Stimulated activated CD8-positive, alpha-beta memory T cell treated with anti-CD3 and anti-CD28 coated beads, Interleukin-15, amount 100 ng/mL, for 24 hours (primary cell): Measurements from ENCODE around the gene PTPRU.

Experiments
- DNase-seq: peaks from one replicate; pipeline ENCODE4 v3.0.0-alpha.2; 2020; ENCODE audit warnings: low read depth

PTPRU gene

DNA sequence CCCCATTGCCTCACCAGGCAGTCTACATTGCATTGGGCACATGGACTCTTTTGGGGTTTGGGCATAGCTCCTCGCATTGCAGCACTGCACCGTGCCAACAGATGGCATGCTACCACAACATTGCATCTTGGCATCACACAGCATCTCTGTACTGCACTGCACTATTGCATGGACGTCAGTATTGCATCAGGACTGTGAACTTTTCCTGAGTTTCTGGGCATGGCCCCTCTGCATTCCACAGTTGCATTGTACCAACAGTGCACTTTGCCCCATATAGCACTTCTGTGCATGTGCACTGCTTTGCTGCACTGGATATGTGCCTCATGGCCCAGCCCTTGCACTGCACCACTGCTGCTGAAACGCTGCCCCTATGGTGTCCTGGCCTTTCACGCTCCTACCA lies 9.6 kb downstream of the PTPRU start:
- no peak for DNase-seq

DNA sequence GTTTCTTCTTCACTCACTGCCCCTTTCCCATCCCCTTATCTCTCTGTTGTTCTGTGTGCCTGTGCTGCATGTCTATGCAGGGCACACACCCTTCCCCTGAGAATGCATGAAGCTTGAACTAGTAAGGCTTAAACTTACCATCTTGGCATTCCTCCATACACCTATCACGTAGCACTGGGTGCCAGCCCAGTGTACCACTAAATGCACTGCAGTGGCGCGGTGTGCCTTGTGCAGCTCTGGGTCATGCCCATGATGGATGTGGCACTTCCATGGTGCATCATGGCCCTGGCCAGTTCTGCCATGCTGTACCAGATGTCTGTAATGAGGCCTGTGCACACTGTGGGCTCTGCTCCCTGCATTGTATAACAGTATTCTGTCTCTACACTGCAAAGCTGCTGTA lies 10.7 kb downstream of the PTPRU start:
- no peak for DNase-seq

DNA sequence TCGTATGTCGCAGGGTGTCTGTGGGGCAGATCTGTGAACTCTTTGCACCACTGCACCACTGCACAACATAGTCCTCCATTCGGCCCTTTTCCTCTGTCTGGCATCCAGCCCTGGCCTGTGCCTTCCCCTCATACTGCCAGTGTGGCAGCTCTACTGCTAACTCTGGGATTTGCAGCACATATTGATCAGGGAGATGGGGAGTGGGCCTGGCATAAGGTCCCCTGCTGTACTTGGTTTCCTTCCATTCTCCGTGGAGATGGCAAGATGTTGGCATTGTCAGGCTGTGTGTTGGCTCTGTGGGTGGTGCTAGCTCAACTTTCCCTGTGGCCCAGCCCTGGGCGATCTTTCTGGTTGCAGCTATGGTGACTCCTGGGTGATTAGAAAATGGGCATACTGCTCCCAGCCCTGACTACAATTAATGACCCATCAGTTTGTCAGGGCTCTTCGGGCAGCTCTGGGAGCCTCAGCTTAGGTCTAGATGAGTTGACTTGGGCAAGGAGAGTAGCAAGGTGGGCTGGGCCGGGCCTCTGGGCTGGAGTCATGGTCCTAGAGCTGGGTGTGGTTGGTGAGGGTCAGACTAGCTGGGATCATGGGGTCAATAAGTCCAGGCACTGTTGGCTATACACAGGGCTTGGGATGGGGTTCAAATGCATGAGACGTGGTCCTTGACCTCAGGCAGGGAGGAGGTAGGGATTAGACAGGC lies 11.4 kb downstream of the PTPRU start:
- no peak for DNase-seq

DNA sequence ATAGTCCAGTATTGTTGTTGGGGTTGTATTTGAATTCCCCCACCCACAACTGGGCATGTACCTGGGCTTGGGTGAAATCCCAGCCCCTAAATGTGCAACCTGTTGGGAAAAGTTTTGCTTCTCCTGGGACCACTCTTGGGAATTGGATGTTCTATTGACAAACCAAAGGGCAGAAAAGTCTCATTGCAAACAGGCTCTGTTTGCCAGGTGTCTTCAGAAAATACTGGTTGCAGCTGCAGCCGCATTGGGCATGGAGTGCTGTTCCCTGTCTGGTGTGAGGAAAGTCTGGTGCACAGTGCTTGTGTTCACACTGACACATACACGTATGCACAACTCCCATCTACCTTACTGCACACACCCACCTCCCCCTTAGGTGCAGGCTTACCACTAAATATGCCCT lies 12.1 kb downstream of the PTPRU start:
- no peak for DNase-seq

DNA sequence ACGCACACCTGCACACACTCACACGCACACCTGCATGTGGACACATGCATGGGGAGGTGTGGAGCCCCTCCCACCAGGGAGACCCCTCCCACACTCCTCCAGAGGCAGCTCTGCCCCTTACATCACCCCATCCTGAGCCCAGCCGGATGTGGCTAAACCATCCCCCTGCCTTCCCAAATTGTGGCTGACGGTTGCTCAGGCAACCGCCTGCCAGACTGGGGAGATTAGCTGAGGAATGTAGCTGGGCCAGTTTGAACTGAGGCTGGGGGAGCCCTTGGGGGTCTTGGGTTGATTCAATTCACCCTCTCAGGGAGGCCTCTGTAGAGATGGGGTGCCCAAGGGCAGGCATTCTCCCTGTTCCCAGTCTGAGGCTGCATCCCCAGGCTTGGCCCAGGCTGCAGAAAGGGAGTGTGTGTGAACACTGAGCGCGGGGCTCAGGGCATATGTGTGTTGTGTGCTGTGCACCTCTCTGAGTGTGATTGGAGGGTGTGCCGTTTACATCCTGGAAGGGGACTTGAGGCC lies 12.9 kb downstream of the PTPRU start:
- DNase-seq: no peak

DNA sequence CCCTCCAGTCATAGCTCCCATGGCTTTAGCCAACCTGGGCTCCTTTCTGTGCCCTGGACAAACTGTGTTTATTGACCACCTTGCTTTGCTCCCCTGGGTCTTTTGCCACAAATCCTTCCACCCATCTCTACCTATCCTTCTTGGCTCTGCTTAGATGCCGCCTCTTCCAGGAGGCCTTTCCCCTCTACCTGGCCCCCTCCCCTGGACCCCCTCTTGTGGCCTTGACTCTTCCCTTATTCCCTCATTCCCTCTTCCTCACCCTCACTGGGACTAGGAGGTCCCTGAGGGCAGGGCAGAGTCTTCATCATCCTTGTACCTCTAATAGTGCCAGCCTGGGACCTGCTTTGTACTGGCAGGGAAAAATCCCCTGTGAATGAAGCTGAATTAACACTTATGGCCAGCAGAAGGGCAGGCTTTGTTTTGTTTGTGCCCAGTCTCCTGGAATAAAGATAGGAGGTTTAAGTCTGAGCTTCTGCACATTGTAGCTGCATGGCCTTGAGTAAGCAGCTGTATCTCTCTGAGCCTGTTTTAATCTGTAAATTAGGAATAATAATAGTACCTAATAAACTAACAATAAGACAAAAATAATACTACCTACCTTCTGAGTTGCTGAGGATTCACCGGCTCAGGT lies 13.7 kb downstream of the PTPRU start:
- no peak for DNase-seq

DNA sequence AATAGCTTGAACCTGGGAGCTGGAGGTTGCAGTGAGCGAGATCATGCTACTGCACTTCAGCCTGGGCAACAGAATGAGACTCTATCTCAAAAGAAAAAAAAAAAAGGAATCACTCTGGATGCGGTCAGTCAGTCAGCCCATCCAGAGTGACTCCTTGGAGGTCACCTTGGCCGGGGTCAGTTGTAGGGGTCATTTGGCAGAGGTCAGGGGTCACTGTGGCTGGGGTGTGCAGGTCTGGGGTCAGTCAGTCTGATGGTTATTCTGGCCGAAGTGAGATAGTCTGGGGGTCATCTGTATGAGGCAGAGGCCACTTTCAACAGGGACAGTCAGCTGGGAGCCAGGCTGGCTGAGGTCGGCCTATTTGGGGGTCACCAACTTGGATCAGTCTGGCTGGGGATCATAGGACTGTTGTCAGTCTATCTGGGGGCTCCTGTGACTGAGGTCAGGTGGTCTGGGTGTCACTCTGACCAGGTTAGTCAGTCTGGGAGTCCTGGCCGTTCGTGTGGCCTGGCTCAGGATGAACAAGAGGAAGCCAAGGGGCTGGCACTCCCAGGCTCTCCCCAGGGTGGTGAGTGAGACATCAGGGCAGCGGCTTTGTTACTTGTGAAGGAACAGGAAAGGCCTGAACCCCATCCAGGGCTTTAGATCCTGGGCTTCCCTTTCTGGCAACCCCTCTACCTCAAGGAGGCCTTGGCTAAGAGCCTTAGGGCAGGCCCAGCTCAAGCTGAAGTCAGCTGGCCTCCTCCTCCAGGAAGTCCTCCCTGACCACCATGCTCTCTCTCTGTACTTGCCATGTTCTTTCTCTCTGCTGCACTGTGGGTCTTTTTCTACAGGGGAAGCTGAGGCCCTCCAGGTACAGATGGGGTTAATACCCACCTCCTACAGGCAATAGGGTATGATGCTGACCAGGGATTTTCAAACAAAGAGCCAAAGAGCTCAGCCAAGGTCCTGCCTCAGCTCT lies 15.1 kb downstream of the PTPRU start:
- DNase-seq: no peak

DNA sequence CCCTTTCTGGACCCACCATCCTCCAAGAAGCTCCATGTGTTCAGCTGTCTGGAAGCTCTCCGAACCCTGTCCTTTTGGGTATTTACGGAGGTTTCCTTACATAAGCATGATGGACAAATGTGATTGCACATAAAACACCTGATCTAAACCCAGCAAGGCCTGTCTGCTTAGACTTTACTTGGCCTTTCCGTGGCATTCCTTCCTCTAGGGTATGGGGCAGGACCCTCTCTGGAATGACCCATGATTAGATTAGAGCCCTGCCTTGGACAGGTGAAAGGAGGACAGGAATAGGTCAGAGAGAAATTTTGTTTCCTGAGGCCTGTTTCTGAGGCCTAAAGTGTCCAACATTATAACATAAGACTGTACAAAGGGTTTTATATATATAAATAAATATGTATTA lies 16.9 kb downstream of the PTPRU start:
- DNase-seq: no peak

DNA sequence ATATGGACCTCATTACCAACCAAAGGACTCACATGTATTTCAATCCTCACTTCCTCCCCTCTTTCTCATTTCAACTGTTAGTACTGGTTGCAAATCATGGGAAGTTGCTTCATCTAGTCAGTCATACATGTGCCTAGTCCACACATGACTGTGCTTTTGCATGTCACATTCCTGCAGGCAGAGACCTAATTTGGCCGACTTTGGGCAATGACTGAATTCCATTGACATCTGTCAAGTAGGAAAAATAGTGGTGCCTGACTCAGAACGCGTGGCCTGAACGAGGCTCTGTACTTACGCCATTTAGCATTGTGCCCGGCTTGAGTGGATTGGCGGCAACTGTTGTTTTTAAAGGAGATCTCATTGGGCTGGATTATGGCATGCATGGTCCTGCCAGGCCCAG lies 18.0 kb downstream of the PTPRU start:
- DNase-seq: no peak

DNA sequence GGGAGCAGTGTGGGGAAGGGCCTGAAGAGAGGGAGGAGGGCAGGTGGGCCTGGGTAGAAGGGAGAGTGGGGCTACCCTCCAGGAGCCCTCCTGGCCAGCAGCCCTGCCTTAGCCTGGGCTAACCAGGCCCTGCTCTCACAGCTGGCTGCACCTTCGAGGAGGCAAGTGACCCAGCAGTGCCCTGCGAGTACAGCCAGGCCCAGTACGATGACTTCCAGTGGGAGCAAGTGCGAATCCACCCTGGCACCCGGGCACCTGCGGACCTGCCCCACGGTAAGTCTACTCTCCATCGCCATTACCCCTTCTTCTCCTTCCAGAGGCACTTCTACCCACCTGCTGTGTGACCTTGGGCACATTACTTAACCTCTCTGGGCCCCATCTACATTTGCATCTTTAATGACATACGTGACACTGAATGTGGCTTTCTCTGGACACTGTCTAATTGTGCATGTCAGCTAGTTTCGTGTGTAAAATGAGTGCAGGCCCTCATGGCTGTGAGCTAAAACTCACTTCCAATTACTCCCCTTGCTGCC lies 18.9 kb downstream of the PTPRU start:
- no peak for DNase-seq

DNA sequence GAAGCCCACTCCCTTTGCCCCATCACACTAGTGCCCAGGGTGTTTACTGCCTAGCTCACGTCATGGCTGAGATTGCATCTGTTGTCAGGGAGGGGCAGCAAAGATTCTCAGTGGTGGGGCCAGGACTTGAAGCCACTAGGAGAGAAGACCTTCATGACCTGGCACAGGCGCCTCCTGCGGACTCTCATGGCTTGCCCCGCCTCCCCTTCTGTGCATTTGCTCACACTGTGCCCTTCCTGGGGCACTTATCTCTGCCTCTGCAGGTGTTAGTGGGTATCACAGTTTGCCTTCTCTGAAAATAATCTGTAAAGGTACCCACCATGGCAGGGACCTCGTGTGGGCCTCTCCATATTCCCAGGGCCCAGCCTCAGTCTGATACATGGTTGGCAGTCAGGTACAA lies 20.1 kb downstream of the PTPRU start:
- no peak for DNase-seq

DNA sequence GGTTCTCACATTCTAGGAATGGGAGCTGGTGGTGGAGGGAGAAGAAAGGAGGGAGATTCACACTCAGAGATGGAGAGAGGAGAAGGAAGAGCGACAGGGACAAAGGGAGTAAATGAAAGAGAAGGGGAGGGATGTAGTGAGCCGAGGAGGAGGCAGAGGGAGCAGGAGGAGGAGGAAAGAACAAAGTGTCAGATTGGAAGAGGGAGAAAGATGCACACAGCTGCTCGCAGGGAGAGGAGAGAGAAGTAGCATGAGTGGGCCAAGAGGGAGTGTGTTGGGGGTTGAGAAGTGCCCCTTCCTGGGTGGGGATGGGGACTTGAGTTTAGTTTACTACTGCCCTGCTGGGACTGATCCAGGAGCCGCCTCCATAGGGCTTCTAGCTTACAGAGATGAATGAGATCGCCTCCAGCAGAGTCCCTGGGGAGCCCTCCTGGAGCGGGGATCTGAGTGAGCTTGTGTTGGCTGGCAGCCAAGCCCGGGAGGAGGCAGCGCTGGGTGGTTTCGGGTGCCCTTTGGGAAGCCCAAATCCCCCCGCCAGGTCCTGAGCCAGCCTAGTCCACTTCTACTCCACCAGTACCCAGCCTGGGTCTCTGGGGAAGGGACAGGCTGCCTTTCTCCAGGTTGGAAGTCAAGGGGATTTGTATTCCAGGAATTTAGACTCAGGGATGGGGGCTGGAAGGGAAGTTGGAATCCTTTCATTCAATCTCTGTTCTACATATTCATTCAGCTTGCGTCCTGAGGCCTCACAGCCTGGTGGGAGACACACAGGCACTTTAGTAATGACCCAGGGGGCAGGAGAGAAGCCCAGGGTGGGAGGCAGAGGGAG lies 20.9 kb downstream of the PTPRU start:
- DNase-seq: no peak

DNA sequence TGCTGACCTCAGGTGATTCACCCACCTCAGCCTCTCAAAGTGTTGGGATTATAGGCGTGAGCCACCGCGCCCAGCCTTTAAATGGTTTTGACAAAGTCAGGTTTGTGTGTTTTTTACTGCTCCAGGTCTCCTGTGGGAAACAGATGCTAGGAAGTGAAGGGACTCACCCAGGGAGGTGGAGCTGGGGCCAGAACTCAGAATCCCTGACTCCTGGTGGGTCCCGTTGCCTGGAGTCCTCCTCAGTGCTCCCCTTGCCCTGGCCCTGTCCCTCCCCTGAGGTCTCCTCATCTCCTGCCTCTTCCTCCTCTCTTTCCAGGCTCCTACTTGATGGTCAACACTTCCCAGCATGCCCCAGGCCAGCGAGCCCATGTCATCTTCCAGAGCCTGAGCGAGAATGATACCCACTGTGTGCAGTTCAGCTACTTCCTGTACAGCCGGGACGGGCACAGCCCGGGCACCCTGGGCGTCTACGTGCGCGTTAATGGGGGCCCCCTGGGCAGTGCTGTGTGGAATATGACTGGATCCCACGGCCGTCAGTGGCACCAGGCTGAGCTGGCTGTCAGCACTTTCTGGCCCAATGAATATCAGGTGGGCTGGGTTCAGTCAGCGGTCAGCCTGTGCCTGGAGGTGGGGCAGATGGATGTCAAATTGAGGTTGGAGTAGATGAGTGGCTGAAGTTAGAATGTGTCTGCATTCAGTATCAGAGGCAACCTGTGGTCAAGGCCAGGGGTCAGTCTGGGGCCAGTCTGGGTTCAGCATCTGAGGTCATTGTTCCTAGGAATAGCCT lies 22.1 kb downstream of the PTPRU start:
- no peak for DNase-seq

DNA sequence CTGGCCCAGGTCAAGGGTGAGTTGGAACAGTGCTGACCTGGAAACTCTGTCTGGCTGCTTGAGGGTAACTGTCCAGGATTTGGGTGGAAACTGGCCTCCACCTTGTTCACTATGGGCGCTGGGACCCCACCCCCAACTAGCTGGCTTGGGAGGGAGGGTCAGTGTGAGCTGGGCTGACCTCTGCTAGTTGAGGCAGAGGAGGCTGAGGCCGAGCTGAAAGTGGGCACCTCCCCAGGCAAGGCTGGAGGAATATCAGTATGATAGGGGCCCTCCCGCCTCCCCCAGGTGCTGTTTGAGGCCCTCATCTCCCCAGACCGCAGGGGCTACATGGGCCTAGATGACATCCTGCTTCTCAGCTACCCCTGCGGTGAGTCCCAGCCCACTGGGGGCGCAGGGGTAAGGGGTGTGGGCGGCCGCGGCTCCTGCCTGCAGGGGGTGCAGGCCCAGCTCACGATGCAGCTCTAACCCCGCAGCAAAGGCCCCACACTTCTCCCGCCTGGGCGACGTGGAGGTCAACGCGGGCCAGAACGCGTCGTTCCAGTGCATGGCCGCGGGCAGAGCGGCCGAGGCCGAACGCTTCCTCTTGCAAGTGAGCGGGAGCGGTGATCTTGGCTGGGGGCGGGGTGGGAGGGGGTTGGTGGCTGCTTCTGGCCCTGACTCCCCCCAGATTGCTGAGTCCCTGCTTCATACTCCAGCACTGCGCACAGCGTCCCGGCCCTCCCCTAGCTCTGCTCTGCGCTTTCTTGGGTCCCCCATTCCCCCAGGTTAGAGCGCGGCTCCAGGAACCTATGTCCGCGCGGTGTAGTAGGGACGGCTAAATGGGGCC lies 22.9 kb downstream of the PTPRU start:
- no peak for DNase-seq

DNA sequence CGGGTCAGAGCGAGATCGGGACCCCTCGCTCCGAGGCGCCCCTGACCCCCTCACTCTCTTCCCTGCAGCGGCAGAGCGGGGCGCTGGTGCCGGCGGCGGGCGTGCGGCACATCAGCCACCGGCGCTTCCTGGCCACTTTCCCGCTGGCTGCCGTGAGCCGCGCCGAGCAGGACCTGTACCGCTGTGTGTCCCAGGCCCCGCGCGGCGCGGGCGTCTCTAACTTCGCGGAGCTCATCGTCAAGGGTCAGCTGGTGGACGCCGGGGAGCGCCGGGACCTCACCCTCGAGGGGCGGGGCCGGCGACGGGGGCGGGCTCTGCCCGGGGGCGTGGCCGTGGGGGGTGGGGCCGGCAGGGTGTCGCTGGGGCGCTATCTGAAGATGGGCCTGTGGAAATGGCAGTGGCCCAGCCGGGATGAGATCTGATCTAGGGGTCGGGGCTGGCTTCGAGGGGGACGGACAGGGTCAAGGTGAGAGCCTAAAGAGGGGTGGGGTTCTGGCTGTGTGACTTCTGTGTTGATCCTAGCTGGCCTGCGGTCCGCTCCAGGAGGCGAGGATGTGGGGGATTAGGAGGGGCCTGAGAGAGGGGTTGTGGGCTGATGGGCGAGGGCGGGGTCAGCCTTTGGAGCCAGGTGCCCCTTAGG lies 23.6 kb downstream of the PTPRU start:
- peak; percentile 26 for DNase-seq

DNA sequence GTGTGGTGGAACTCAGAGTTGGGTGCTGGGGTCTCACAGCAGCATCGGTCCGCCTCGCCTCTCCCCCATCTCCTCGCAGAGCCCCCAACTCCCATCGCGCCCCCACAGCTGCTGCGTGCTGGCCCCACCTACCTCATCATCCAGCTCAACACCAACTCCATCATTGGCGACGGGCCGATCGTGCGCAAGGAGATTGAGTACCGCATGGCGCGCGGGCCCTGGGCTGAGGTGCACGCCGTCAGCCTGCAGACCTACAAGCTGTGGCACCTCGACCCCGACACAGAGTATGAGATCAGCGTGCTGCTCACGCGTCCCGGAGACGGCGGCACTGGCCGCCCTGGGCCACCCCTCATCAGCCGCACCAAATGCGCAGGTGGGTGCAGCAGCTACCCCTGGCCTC lies 24.2 kb downstream of the PTPRU start:
- no peak for DNase-seq

DNA sequence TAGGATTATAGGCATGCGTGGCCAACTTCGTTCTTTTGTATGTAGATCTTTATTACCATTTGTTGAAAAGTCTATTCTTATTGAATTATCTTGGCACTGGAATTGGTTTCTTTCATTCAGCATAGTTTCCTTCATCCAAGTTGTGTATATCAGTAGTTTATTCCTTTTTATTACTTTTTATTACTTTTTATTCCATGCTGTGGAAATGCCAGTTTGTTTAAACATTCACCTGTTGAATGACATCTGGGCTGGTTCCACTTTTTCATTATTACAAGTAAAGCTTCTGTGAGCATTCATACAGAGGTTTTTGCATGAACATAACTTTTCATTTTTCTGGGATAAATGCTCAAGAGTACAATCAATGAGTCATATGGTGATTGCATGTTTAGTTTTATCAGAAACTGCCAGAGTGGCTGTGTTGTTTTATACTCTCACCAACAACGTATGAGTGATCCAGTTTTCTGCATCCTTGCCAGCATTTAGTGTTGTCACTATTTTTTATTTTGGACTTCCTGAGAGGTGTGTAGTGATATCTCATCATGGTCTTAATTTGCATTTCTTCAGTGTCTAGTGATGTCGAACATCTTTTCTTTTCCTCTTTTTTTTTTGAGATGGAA lies 28.6 kb downstream of the PTPRU start:
- DNase-seq: no peak

DNA sequence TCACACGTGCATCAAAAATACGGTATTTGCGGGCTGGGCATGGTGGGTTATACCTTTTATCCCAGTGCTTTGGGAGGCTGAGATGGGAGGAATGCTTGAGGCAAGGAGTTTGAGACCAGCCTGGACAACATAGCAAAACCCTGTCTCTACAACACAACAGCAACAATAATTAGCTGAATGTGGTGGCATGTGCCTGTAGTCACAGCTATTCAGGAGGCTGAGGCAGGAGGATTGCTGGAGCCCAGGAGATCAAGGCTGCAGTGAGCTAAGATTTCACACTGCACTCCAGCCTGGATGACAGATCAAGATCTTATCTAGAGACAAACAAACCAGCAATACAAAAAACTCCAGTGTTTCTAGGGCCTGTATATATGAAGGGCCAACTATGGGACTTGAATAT lies 30.6 kb downstream of the PTPRU start:
- DNase-seq: no peak
